SJCRH30 (cell line): ENCODE results near the gene DPYSL4. TPM values are rescaled to one million over a fixed set of nuclear protein-coding genes. Genes with fewer than 3 reads are reported as not detected.
A peak's percentile ranks its signal among the peaks of the same experiment; 100 is the strongest.

Source experiments
- DNase-seq, 2 experiments: peaks; one replicate each; pipeline ENCODE4 v3.0.0-alpha.2; 2015 to 2020
- H3K27ac ChIP-seq: fragments of 250-450 bp; sonication (Bioruptor Pico); 2 replicates; pipeline ENCODE4 v1.5.1; 2020; ENCODE audit warnings: mild to moderate bottlenecking, moderate library complexity
- H3K27me3 ChIP-seq: fragments of 250-450 bp; sonication (Bioruptor Pico); 2 replicates; pipeline ENCODE4 v1.5.1; 2020; ENCODE audit warnings: mild to moderate bottlenecking, moderate library complexity
- H3K36me3 ChIP-seq: fragments of 250-450 bp; sonication (Bioruptor Pico); 2 replicates; pipeline ENCODE4 v1.5.1; 2020; ENCODE audit warnings: mild to moderate bottlenecking, moderate library complexity
- H3K4me1 ChIP-seq: fragments of 250-450 bp; sonication (Bioruptor Pico); 2 replicates; pipeline ENCODE4 v1.5.1; 2020; ENCODE audit warnings: mild to moderate bottlenecking, moderate library complexity
- H3K4me3 ChIP-seq: fragments of 250-450 bp; sonication (Bioruptor Pico); 2 replicates; pipeline ENCODE4 v1.5.1; 2020; ENCODE audit warnings: mild to moderate bottlenecking, moderate library complexity
- H3K9me3 ChIP-seq: fragments of 250-450 bp; sonication (Bioruptor Pico); replicated peaks from 2 replicates; pipeline ENCODE4 v1.5.1; 2020; ENCODE audit warnings: mild to moderate bottlenecking, moderate library complexity
- total RNA-seq: library from RNA; depleted of rRNA; stranded (reverse); fragments of >200 nt; shearing (Covaris generic); gene quantifications from 2 replicates; pipeline ENCODE4 v1.2.3, GENCODE V29; 2014

The DPYSL4 gene
- total RNA-seq, 1 experiment from 2014 or later: not detected

GRCh38 chr10:132166216-132166950 lies 20.4 kb upstream of the DPYSL4 start:
- DNase-seq: no peak
- H3K9me3 ChIP-seq: no peaks in the 10 kb centered on the region
- no peaks in the 10 kb centered on the region for H3K36me3 ChIP-seq
- H3K27me3 ChIP-seq: no peaks in the 10 kb centered on the region
- H3K4me1 ChIP-seq: no peaks in the 10 kb centered on the region
- no peak overlapping the region for H3K27ac ChIP-seq
- H3K4me3 ChIP-seq: no peak overlapping the region

GRCh38 chr10:132167041-132167674 lies 19.6 kb upstream of the DPYSL4 start:
- H3K27me3 ChIP-seq: no peaks in the 10 kb centered on the region
- no peak overlapping the region for H3K4me3 ChIP-seq
- H3K9me3 ChIP-seq: no peaks in the 10 kb centered on the region

GRCh38 chr10:132167976-132168375 lies 18.8 kb upstream of the DPYSL4 start:
- no peak for DNase-seq
- Histone ChIP-seq H3K36me3 (no peaks in the 10 kb centered on the region), H3K27me3 (no peaks in the 10 kb centered on the region), H3K4me3 (no peak overlapping the region), H3K4me1 (no peaks in the 10 kb centered on the region), H3K27ac (no peak overlapping the region), H3K9me3 (no peaks in the 10 kb centered on the region)

More at GRCh38 chr10:132167041-132167674, 19.6 kb upstream of the DPYSL4 start:
- DNase-seq: no peak
- H3K36me3 ChIP-seq: no peaks in the 10 kb centered on the region
- H3K4me1 ChIP-seq: no peaks in the 10 kb centered on the region
- no peak overlapping the region for H3K27ac ChIP-seq

- Histone ChIP-seq H3K4me3 (no peak overlapping the region), H3K27me3 (no peaks in the 10 kb centered on the region), H3K9me3 (no peaks in the 10 kb centered on the region), H3K27ac (no peak overlapping the region), H3K36me3 (no peaks in the 10 kb centered on the region), H3K4me1 (no peaks in the 10 kb centered on the region)
- no peak for DNase-seq
Observed at GRCh38 chr10:132168571-132169030, 18.1 kb upstream of the DPYSL4 start.

GRCh38 chr10:132169031-132169765 lies 17.6 kb upstream of the DPYSL4 start:
- Histone ChIP-seq H3K4me3 (no peak overlapping the region), H3K9me3 (no peaks in the 10 kb centered on the region), H3K36me3 (no peaks in the 10 kb centered on the region), H3K4me1 (no peaks in the 10 kb centered on the region), H3K27ac (no peak overlapping the region), H3K27me3 (no peaks in the 10 kb centered on the region)
- DNase-seq: no peak

- no peaks in the 10 kb centered on the region for H3K27me3 ChIP-seq
- H3K4me1 ChIP-seq: no peaks in the 10 kb centered on the region
- no peak for DNase-seq
- H3K4me3 ChIP-seq: no peak overlapping the region
- no peak overlapping the region for H3K27ac ChIP-seq
- H3K36me3 ChIP-seq: no peaks in the 10 kb centered on the region
- no peaks in the 10 kb centered on the region for H3K9me3 ChIP-seq
Observed at GRCh38 chr10:132169766-132170560, 16.8 kb upstream of the DPYSL4 start.

- no peaks in the 10 kb centered on the region for H3K9me3 ChIP-seq
- no peak overlapping the region for H3K27ac ChIP-seq
- H3K27me3 ChIP-seq: no peaks in the 10 kb centered on the region
- H3K4me1 ChIP-seq: no peaks in the 10 kb centered on the region
- no peaks in the 10 kb centered on the region for H3K36me3 ChIP-seq
- no peak overlapping the region for H3K4me3 ChIP-seq
- DNase-seq: no peak
Observed at GRCh38 chr10:132170561-132171361, 16.0 kb upstream of the DPYSL4 start.

GRCh38 chr10:132172091-132173066 lies 14.4 kb upstream of the DPYSL4 start:
- no peak overlapping the region for H3K4me3 ChIP-seq
- DNase-seq: no peak
- H3K36me3 ChIP-seq: no peaks in the 10 kb centered on the region
- no peak overlapping the region for H3K27ac ChIP-seq
- no peaks in the 10 kb centered on the region for H3K27me3 ChIP-seq
- no peaks in the 10 kb centered on the region for H3K4me1 ChIP-seq
- no peaks in the 10 kb centered on the region for H3K9me3 ChIP-seq

- H3K27ac ChIP-seq: no peak overlapping the region
- no peak overlapping the region for H3K4me3 ChIP-seq
- H3K9me3 ChIP-seq: no peaks in the 10 kb centered on the region
- H3K27me3 ChIP-seq: no peaks in the 10 kb centered on the region
- H3K4me1 ChIP-seq: no peaks in the 10 kb centered on the region
- H3K36me3 ChIP-seq: no peaks in the 10 kb centered on the region
- no peak for DNase-seq
Observed at GRCh38 chr10:132173185-132173584, 13.6 kb upstream of the DPYSL4 start.

GRCh38 chr10:132174237-132174636 lies 12.5 kb upstream of the DPYSL4 start:
- Histone ChIP-seq H3K36me3 (no peaks in the 10 kb centered on the region), H3K27me3 (no peaks in the 10 kb centered on the region), H3K9me3 (no peaks in the 10 kb centered on the region), H3K4me3 (no peak overlapping the region), H3K27ac (no peak overlapping the region), H3K4me1 (no peaks in the 10 kb centered on the region)
- no peak for DNase-seq

GRCh38 chr10:132175408-132175807 lies 11.3 kb upstream of the DPYSL4 start:
- Histone ChIP-seq H3K27ac (no peak overlapping the region), H3K4me1 (no peaks in the 10 kb centered on the region), H3K36me3 (no peaks in the 10 kb centered on the region), H3K27me3 (no peaks in the 10 kb centered on the region), H3K4me3 (no peak overlapping the region), H3K9me3 (no peaks in the 10 kb centered on the region)
- no peak for DNase-seq

GRCh38 chr10:132175907-132176581 lies 10.7 kb upstream of the DPYSL4 start:
- Histone ChIP-seq H3K36me3 (no peaks in the 10 kb centered on the region), H3K27ac (no peak overlapping the region), H3K27me3 (no peaks in the 10 kb centered on the region), H3K4me1 (no peaks in the 10 kb centered on the region), H3K9me3 (no peaks in the 10 kb centered on the region), H3K4me3 (no peak overlapping the region)
- peak; percentile 12 to 14 for DNase-seq
